Lower lobe of right lung (tissue), 2 donors: ENCODE data around the gene ARID4B. TPM values are rescaled to one million over a fixed set of nuclear protein-coding genes. Genes with fewer than 3 reads are reported as not detected.
A peak's percentile ranks its signal among the peaks of the same experiment; 100 is the strongest.

Experiments used
- ATAC-seq, 2 donors: fragments of 200-7000 bp; cut with Tn5 transposase; one replicate each; pipeline ENCODE4 v1.9.1; 2020 to 2022; ENCODE audit warnings: mild to moderate bottlenecking in 2 of 2, moderate library complexity in 2 of 2
- DNase-seq: peaks from one replicate; pipeline ENCODE4 v3.0.0-alpha.2; 2020
- H3K27ac ChIP-seq: fragments of 200-600 bp; one replicate; pipeline ENCODE4 v1.8.0; 2022
- H3K27me3 ChIP-seq: fragments of 200-600 bp; one replicate; pipeline ENCODE4 v1.8.0; 2022; ENCODE audit warnings: low read depth
- H3K36me3 ChIP-seq: fragments of 200-600 bp; one replicate; pipeline ENCODE4 v1.8.0; 2022; ENCODE audit warnings: mild to moderate bottlenecking
- H3K4me1 ChIP-seq: fragments of 200-600 bp; one replicate; pipeline ENCODE4 v1.8.0; 2022
- H3K4me3 ChIP-seq: fragments of 200-600 bp; one replicate; pipeline ENCODE4 v1.8.0; 2022; ENCODE audit warnings: mild to moderate bottlenecking
- H3K9me3 ChIP-seq: fragments of 200-600 bp; one replicate; pipeline ENCODE4 v1.8.0; 2022
- CTCF ChIP-seq: fragments of 200-600 bp; IDR thresholded peaks from one replicate; pipeline ENCODE4 v1.8.0; 2022; ENCODE audit warnings: antibody characterized with exemption, mild to moderate bottlenecking
- intact Hi-C: fragments of 100-400 bp; cut with DNase I; formaldehyde crosslinking; loops from one replicate; pipeline ENCODE4 v1.11.0; 2022
- total RNA-seq: library from RNA; stranded (reverse); fragmentation: NEBNext Ultra II Directional; extraction: Animal tissue kit (Norgen Biotek cat#: 25700); gene quantifications from one replicate; pipeline ENCODE4 v1.2.1, GENCODE V29; 2021
- donor health status: DM: no; HTN: yes; CAD: no; lungs with severe emphysema.

Gene ARID4B
- total RNA-seq, 1 donor from 2014 or later, result 39.1 TPM

DNA sequence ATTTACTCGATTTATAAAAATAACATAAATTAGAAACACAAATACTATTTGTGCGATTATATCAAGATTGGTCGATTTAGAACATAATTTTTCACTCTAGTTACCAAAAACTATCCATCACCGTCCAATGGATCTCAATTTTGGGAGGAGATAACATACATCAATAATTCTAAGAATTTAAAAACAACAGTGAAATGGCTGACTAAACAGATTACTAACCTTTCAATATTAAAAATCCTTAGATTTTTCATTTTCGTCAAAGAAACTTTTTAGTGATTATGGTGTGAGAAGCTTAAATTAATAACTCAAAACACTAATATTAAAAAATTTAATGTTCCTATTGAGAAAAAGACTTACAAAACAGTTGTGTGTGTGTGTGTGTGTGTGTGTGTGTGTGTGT lies 91.9 kb downstream of the ARID4B start:
- Histone ChIP-seq H3K27ac (no peak overlapping the region), H3K4me1 (no peaks in the 10 kb centered on the region), H3K36me3 (peaks cover 64% of the 10 kb centered on the region), H3K9me3 (no peaks in the 10 kb centered on the region), H3K27me3 (no peaks in the 10 kb centered on the region), H3K4me3 (no peak overlapping the region)
- intact Hi-C loops, result no loop called here
- no peak for DNase-seq
- TF ChIP-seq CTCF, result no peak
- ATAC-seq, result no peak

GRCh38 chr1:235229868-235230267 lies 98.1 kb downstream of the ARID4B start:
- Histone ChIP-seq H3K36me3 (peaks cover 79% of the 10 kb centered on the region), H3K4me1 (no peaks in the 10 kb centered on the region), H3K9me3 (no peaks in the 10 kb centered on the region), H3K27ac (no peak overlapping the region), H3K4me3 (no peak overlapping the region), H3K27me3 (no peaks in the 10 kb centered on the region)
- no peak for DNase-seq
- intact Hi-C loops, result no loop called here
- TF ChIP-seq CTCF, result no peak
- no peak for ATAC-seq

- H3K36me3 ChIP-seq, result peaks cover 84% of the 10 kb centered on the region
- H3K4me1 ChIP-seq, result no peaks in the 10 kb centered on the region
- ATAC-seq (no peak), DNase-seq (no peak)
- intact Hi-C loops, result no loop called here
- TF ChIP-seq CTCF, result no peak
- no peak overlapping the region for H3K27ac ChIP-seq
- H3K27me3 ChIP-seq, result no peaks in the 10 kb centered on the region
- no peaks in the 10 kb centered on the region for H3K9me3 ChIP-seq
- H3K4me3 ChIP-seq, result no peak overlapping the region
Measured at GRCh38 chr1:235227414-235227813, 100.6 kb downstream of the ARID4B start.

DNA sequence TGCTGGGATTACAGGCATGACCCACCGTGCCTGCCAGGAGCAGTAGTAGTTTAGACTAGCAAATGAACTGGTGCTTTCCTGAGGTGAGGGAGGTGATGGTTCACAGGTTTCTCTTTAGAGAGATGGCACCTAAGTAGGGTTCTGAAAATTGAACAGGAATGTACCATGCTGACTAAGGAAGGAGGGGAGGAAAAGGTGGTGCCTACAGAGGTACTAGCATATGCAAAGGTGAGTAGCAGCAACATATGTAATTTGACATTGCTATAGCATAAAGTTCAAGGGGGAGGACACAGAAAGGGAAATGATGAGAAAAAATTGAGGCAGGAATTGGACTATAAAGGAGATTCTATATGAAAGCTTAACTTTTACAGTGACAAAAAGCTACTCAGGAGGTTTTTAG lies 101.0 kb downstream of the ARID4B start:
- Histone ChIP-seq H3K27ac (no peak overlapping the region), H3K36me3 (peaks cover 86% of the 10 kb centered on the region), H3K4me1 (no peaks in the 10 kb centered on the region), H3K4me3 (no peak overlapping the region), H3K9me3 (no peaks in the 10 kb centered on the region), H3K27me3 (no peaks in the 10 kb centered on the region)
- intact Hi-C loops, result no loop called here
- no peak for DNase-seq
- ATAC-seq, result no peak
- no peak for TF ChIP-seq CTCF

DNA sequence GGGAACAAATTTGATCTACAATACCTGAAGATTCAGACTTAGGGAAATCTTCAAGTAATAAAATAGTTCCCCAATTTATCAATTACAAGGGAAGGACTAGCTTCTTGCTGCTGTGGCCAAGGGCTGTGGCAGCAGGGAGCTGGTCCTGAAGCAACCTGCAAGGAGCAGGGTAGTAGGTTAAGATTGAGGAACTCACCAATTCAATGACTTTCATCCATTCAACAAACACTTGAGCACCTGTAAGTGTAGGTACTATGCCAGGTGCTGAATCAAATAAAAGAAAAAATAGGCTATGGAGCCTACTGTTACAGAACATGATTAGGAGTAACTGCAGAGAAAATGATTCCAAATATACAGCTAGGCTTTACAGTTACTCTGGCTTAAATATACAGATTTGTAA lies 102.7 kb downstream of the ARID4B start:
- no peak for TF ChIP-seq CTCF
- no peak overlapping the region for H3K4me3 ChIP-seq
- no peaks in the 10 kb centered on the region for H3K9me3 ChIP-seq
- no peaks in the 10 kb centered on the region for H3K27me3 ChIP-seq
- DNase-seq (no peak), ATAC-seq (peak; percentile 61 to 68)
- no peak overlapping the region for H3K27ac ChIP-seq
- no peaks in the 10 kb centered on the region for H3K4me1 ChIP-seq
- intact Hi-C loops, result no loop called here
- H3K36me3 ChIP-seq, result peaks cover 90% of the 10 kb centered on the region
